GM19025 (cell line): ENCODE data around the gene UGT1A8.

Experiments
- ATAC-seq: cut with Tn5 transposase; IDR thresholded peaks from one replicate; pipeline ENCODE4 v1.9.1; 2021; ENCODE audit warnings: mild to moderate bottlenecking, low read depth, moderate library complexity; ENCODE audit not compliant: unreplicated experiment

Gene UGT1A8

GRCh38 chr2:233794128-233794658 lies 176.8 kb downstream of the UGT1A8 start:
- no peak for ATAC-seq

GRCh38 chr2:233795735-233796171 lies 178.3 kb downstream of the UGT1A8 start:
- ATAC-seq = no peak

- ATAC-seq = no peak
Observed at GRCh38 chr2:233796254-233796653, 178.8 kb downstream of the UGT1A8 start.

- ATAC-seq = no peak
Observed at GRCh38 chr2:233798335-233799086, 181.1 kb downstream of the UGT1A8 start.

- no peak for ATAC-seq
Observed at GRCh38 chr2:233799087-233799665, 181.7 kb downstream of the UGT1A8 start.

GRCh38 chr2:233799716-233800115 lies 182.3 kb downstream of the UGT1A8 start:
- no peak for ATAC-seq

- ATAC-seq = no peak
Observed at GRCh38 chr2:233800208-233800607, 182.8 kb downstream of the UGT1A8 start.

GRCh38 chr2:233801357-233802131 lies 184.1 kb downstream of the UGT1A8 start:
- no peak for ATAC-seq

GRCh38 chr2:233802132-233802815 lies 184.8 kb downstream of the UGT1A8 start:
- no peak for ATAC-seq

- ATAC-seq = no peak
Observed at GRCh38 chr2:233803292-233803911, 186.0 kb downstream of the UGT1A8 start.

GRCh38 chr2:233803994-233804393 lies 186.6 kb downstream of the UGT1A8 start:
- ATAC-seq = no peak

- ATAC-seq = no peak
Observed at GRCh38 chr2:233807215-233807865, 189.9 kb downstream of the UGT1A8 start.

GRCh38 chr2:233807966-233808935 lies 190.8 kb downstream of the UGT1A8 start:
- no peak for ATAC-seq

GRCh38 chr2:233810385-233810784 lies 193.0 kb downstream of the UGT1A8 start:
- ATAC-seq = no peak

GRCh38 chr2:233811087-233811486 lies 193.7 kb downstream of the UGT1A8 start:
- no peak for ATAC-seq

- no peak for ATAC-seq
Observed at GRCh38 chr2:233811732-233812131, 194.3 kb downstream of the UGT1A8 start.

GRCh38 chr2:233813236-233814055 lies 196.0 kb downstream of the UGT1A8 start:
- ATAC-seq = no peak
